ENCODE results near the gene DCHS1. TPM values are rescaled to one million over a fixed set of nuclear protein-coding genes. Genes with fewer than 3 reads are reported as not detected.

The DCHS1 gene
- polyA plus RNA-seq, 6 donors from 2014 or later, result 0.07 to 0.85 (median 0.19) TPM; not detected in 1

- DNase-seq (no peak), ATAC-seq (ENCODE audit: low read depth in 2 of 2) (no peak)
- no peaks in the 10 kb centered on the region for H3K36me3 Mint-ChIP-seq
- no peaks in the 10 kb centered on the region for H3K4me1 Mint-ChIP-seq
- H3K9me3 Mint-ChIP-seq, result no peaks in the 10 kb centered on the region
- H3K4me3 Mint-ChIP-seq, result no peak overlapping the region
- H3K27ac Mint-ChIP-seq, result no peak overlapping the region
- H3K27me3 Mint-ChIP-seq, result no peaks in the 10 kb centered on the region
Observed at GRCh38 chr11:6650104-6650503, 5.5 kb downstream of the DCHS1 start.

GRCh38 chr11:6648501-6648900 lies 7.1 kb downstream of the DCHS1 start:
- Mint-ChIP-seq H3K27ac (no peak overlapping the region), H3K4me3 (no peak overlapping the region), H3K9me3 (no peaks in the 10 kb centered on the region), H3K36me3 (no peaks in the 10 kb centered on the region), H3K27me3 (no peaks in the 10 kb centered on the region), H3K4me1 (no peaks in the 10 kb centered on the region)
- ATAC-seq (ENCODE audit: low read depth in 2 of 2) (no peak), DNase-seq (no peak)

GRCh38 chr11:6647836-6648235 lies 7.8 kb downstream of the DCHS1 start:
- Mint-ChIP-seq H3K27ac (no peak overlapping the region), H3K4me1 (no peaks in the 10 kb centered on the region), H3K4me3 (no peak overlapping the region), H3K27me3 (no peaks in the 10 kb centered on the region), H3K36me3 (no peaks in the 10 kb centered on the region), H3K9me3 (no peaks in the 10 kb centered on the region)
- DNase-seq, result no peak
- no peak for ATAC-seq (ENCODE audit: low read depth in 2 of 2)

GRCh38 chr11:6646918-6647679 lies 8.5 kb downstream of the DCHS1 start:
- Mint-ChIP-seq H3K27me3 (no peaks in the 10 kb centered on the region), H3K9me3 (no peaks in the 10 kb centered on the region), H3K27ac (no peak overlapping the region), H3K4me1 (no peaks in the 10 kb centered on the region), H3K36me3 (no peaks in the 10 kb centered on the region), H3K4me3 (no peak overlapping the region)
- peak; percentile 91 to 92 for ATAC-seq (ENCODE audit: low read depth in 2 of 2)
- peak; percentile 59 for DNase-seq

- H3K36me3 Mint-ChIP-seq, result no peaks in the 10 kb centered on the region
- no peaks in the 10 kb centered on the region for H3K9me3 Mint-ChIP-seq
- ATAC-seq (ENCODE audit: low read depth in 2 of 2), result peak in 1 of 2 donors; percentile 11
- no peak overlapping the region for H3K27ac Mint-ChIP-seq
- H3K4me1 Mint-ChIP-seq, result no peaks in the 10 kb centered on the region
- no peaks in the 10 kb centered on the region for H3K27me3 Mint-ChIP-seq
- no peak for DNase-seq
- H3K4me3 Mint-ChIP-seq, result no peak overlapping the region
Observed at GRCh38 chr11:6646576-6646917, 9.1 kb downstream of the DCHS1 start.

GRCh38 chr11:6646071-6646470 lies 9.5 kb downstream of the DCHS1 start:
- DNase-seq, result no peak
- H3K27me3 Mint-ChIP-seq, result no peaks in the 10 kb centered on the region
- H3K36me3 Mint-ChIP-seq, result no peaks in the 10 kb centered on the region
- no peak overlapping the region for H3K4me3 Mint-ChIP-seq
- H3K9me3 Mint-ChIP-seq, result no peaks in the 10 kb centered on the region
- no peak for ATAC-seq (ENCODE audit: low read depth in 2 of 2)
- no peaks in the 10 kb centered on the region for H3K4me1 Mint-ChIP-seq
- H3K27ac Mint-ChIP-seq, result peak overlapping the region in 1 of 6 donors; percentile 32

- Mint-ChIP-seq H3K4me1 (peaks cover 0 to 6% (median 4%) of the 10 kb centered on the region in 3 donors), H3K27me3 (no peaks in the 10 kb centered on the region), H3K27ac (no peak overlapping the region), H3K36me3 (no peaks in the 10 kb centered on the region), H3K4me3 (no peak overlapping the region), H3K9me3 (no peaks in the 10 kb centered on the region)
- ATAC-seq (ENCODE audit: low read depth in 2 of 2) (no peak), DNase-seq (no peak)
Observed at GRCh38 chr11:6642957-6643356, 12.7 kb downstream of the DCHS1 start.

- DNase-seq, result no peak
- H3K36me3 Mint-ChIP-seq, result no peaks in the 10 kb centered on the region
- H3K4me1 Mint-ChIP-seq, result peaks cover 0 to 6% (median 4%) of the 10 kb centered on the region in 3 donors
- no peaks in the 10 kb centered on the region for H3K9me3 Mint-ChIP-seq
- no peak for ATAC-seq (ENCODE audit: low read depth in 2 of 2)
- H3K27ac Mint-ChIP-seq, result no peak overlapping the region
- no peaks in the 10 kb centered on the region for H3K27me3 Mint-ChIP-seq
- H3K4me3 Mint-ChIP-seq, result no peak overlapping the region
Observed at GRCh38 chr11:6640985-6641701, 14.5 kb downstream of the DCHS1 start.

- DNase-seq, result no peak
- Mint-ChIP-seq H3K4me1 (peaks cover 0 to 6% (median 4%) of the 10 kb centered on the region in 3 donors), H3K9me3 (no peaks in the 10 kb centered on the region), H3K4me3 (no peak overlapping the region), H3K36me3 (no peaks in the 10 kb centered on the region), H3K27ac (no peak overlapping the region), H3K27me3 (no peaks in the 10 kb centered on the region)
- ATAC-seq (ENCODE audit: low read depth in 2 of 2), result no peak
Observed at GRCh38 chr11:6640036-6640984, 15.3 kb downstream of the DCHS1 start.

- H3K9me3 Mint-ChIP-seq, result no peaks in the 10 kb centered on the region
- peaks cover 0 to 6% (median 4%) of the 10 kb centered on the region in 3 donors for H3K4me1 Mint-ChIP-seq
- no peak overlapping the region for H3K4me3 Mint-ChIP-seq
- H3K27me3 Mint-ChIP-seq, result no peaks in the 10 kb centered on the region
- no peak for DNase-seq
- no peak for ATAC-seq (ENCODE audit: low read depth in 2 of 2)
- H3K27ac Mint-ChIP-seq, result no peak overlapping the region
- H3K36me3 Mint-ChIP-seq, result no peaks in the 10 kb centered on the region
Observed at GRCh38 chr11:6638429-6638828, 17.2 kb downstream of the DCHS1 start.

- H3K9me3 Mint-ChIP-seq, result no peaks in the 10 kb centered on the region
- H3K4me1 Mint-ChIP-seq, result peaks cover 0 to 6% (median 4%) of the 10 kb centered on the region in 3 donors
- H3K4me3 Mint-ChIP-seq, result no peak overlapping the region
- H3K36me3 Mint-ChIP-seq, result no peaks in the 10 kb centered on the region
- H3K27ac Mint-ChIP-seq, result no peak overlapping the region
- ATAC-seq (ENCODE audit: low read depth in 2 of 2) (no peak), DNase-seq (no peak)
- no peaks in the 10 kb centered on the region for H3K27me3 Mint-ChIP-seq
Observed at GRCh38 chr11:6637871-6638270, 17.7 kb downstream of the DCHS1 start.

GRCh38 chr11:6636480-6636879 lies 19.1 kb downstream of the DCHS1 start:
- Mint-ChIP-seq H3K4me1 (peaks cover 0 to 6% (median 4%) of the 10 kb centered on the region in 3 donors), H3K27ac (no peak overlapping the region)

GRCh38 chr11:6635082-6635932 lies 20.3 kb downstream of the DCHS1 start:
- H3K9me3 Mint-ChIP-seq, result no peaks in the 10 kb centered on the region
- DNase-seq (no peak), ATAC-seq (ENCODE audit: low read depth in 2 of 2) (peak in 1 of 2 donors; percentile 35)
- H3K4me1 Mint-ChIP-seq, result peaks cover 0 to 6% (median 4%) of the 10 kb centered on the region in 3 donors
- no peak overlapping the region for H3K4me3 Mint-ChIP-seq
- H3K27me3 Mint-ChIP-seq, result no peaks in the 10 kb centered on the region
- no peaks in the 10 kb centered on the region for H3K36me3 Mint-ChIP-seq
- H3K27ac Mint-ChIP-seq, result no peak overlapping the region

More at GRCh38 chr11:6636480-6636879, 19.1 kb downstream of the DCHS1 start:
- ATAC-seq (ENCODE audit: low read depth in 2 of 2), result no peak
- no peaks in the 10 kb centered on the region for H3K9me3 Mint-ChIP-seq
- no peak overlapping the region for H3K4me3 Mint-ChIP-seq
- no peaks in the 10 kb centered on the region for H3K27me3 Mint-ChIP-seq
- no peaks in the 10 kb centered on the region for H3K36me3 Mint-ChIP-seq
- no peak for DNase-seq
